HG02970 (cell line): Measurements from ENCODE around the gene NADSYN1.

Experiments
- ATAC-seq: cut with Tn5 transposase; IDR thresholded peaks from one replicate; pipeline ENCODE4 v1.9.1; 2021; ENCODE audit warnings: mild to moderate bottlenecking, moderate library complexity, moderate number of reproducible peaks; ENCODE audit not compliant: unreplicated experiment, low FRiP score

NADSYN1 gene

GRCh38 chr11:71448257-71449171, 4.5 kb upstream of the NADSYN1 start, which contains the start of gene DHCR7:
TSS of gene DHCR7 (minus strand) at chr11:71448393. CDS start at chr11:71444952, 3,441 bp downstream.
- peak; percentile 73 for ATAC-seq

GRCh38 chr11:71449596-71449995, 3.4 kb upstream of the NADSYN1 start:
- no peak for ATAC-seq

- ATAC-seq, result no peak
Measured at GRCh38 chr11:71450507-71450906, 2.5 kb upstream of the NADSYN1 start.

- no peak for ATAC-seq
Measured at GRCh38 chr11:71450939-71451338, 2.1 kb upstream of the NADSYN1 start.

GRCh38 chr11:71451596-71452198, 1.3 kb upstream of the NADSYN1 start:
- ATAC-seq, result no peak

GRCh38 chr11:71452199-71453036, 585 bp upstream of the NADSYN1 start:
- ATAC-seq, result no peak

- ATAC-seq, result no peak
Measured at GRCh38 chr11:71453918-71454304, 908 bp downstream of the NADSYN1 start.

- ATAC-seq, result no peak
Measured at GRCh38 chr11:71454470-71455113, 1.6 kb downstream of the NADSYN1 start.

- no peak for ATAC-seq
Measured at GRCh38 chr11:71456294-71456693, 3.3 kb downstream of the NADSYN1 start.

- no peak for ATAC-seq
Measured at GRCh38 chr11:71456831-71457230, 3.8 kb downstream of the NADSYN1 start.

GRCh38 chr11:71458146-71459070, 5.4 kb downstream of the NADSYN1 start:
- no peak for ATAC-seq

- ATAC-seq, result no peak
Measured at GRCh38 chr11:71459076-71459766, 6.2 kb downstream of the NADSYN1 start.

GRCh38 chr11:71459767-71460320, 6.8 kb downstream of the NADSYN1 start:
- no peak for ATAC-seq

- ATAC-seq, result no peak
Measured at GRCh38 chr11:71461696-71462095, 8.7 kb downstream of the NADSYN1 start.

GRCh38 chr11:71462726-71463125, 9.7 kb downstream of the NADSYN1 start:
- no peak for ATAC-seq

- no peak for ATAC-seq
Measured at GRCh38 chr11:71463331-71464211, 10.6 kb downstream of the NADSYN1 start.

GRCh38 chr11:71465054-71465453, 12.1 kb downstream of the NADSYN1 start:
- ATAC-seq, result no peak
